NCI-H510A (cell line): Measurements from ENCODE around the gene SRPRA.
"Not testable (repeated sequence)": the region's sequence is repeated elsewhere in the genome, so short reads cannot be mapped to it uniquely, and the experiment has no call there.

Experiments
- DNase-seq: peaks from one replicate; lab custom pipeline; 2025; lab: John Stamatoyannopoulos, UW

Gene SRPRA

DNA sequence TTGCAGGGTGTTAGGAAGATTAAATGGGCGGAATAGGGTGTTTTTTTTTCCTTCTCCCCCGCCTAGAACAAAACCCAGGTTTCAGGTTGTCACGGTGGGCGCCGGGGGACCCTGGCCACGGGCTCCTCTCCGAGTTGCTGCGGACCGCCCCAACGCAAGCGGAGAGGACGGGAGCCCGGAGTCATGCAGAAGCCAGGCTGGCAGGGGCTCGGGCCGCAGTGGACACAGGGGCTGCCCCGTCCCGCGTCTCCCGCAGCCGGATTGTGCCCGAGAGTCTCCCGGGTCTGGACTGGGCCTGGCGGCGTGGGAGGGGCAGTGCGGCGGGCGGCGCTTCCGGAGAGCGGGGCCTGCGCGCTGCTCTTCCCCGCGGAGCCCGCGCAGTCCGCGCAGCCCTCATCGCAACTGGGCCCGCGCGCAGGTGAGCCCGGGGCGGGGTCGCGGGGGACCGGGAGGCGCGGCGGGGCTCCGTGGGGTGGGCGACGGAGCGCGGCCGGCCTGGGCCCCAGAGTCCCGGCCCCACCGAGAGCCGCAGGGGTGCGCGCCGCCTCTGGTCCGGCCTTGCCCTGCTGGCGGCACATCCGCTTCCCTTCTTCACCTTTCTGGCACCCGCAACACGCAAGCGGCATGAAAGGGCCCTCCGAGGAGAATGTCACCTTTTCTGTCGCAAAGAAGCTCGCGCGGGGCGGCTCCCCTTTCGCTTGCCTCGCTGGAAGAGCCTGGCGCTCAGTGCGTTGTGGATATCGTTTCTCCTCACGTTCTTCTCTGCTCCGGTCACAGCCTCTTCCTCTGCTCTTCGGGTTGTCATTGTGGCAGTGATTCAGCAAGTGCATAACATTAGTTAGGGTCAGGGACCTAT, 14.3 kb upstream of the SRPRA start, which contains the start of gene TIRAP:
Gene TIRAP, plus strand, starts transcription at position 358 of the 856 bp plus-strand sequence. CDS start 7,802 bp downstream, outside the sequence.
- peak; percentile 36 for DNase-seq

- DNase-seq: peak; percentile 20
Measured at GRCh38 chr11:126282361-126282735, 13.7 kb upstream of the SRPRA start.

GRCh38 chr11:126281666-126282175, 13.0 kb upstream of the SRPRA start:
- no peak for DNase-seq

DNA sequence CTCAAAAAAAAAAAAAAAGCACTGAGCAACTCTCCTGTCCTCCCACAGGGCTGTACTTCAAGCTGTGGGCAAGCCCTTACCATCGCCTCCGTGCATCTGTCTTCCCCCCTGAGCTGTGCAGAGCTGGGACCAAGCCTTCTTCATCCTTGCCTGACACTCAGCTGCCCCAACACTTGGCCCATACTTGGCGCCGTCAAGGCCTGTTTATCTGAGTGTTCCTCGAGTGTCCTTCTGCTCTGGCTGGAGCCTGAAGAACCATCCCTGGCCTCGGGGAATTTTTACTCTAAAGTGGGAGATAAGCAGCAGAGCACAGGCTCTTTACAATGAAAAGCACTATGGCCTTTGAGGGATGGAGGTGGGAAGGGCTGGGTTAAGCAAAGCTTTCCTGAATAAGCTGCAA, 12.6 kb upstream of the SRPRA start:
- DNase-seq: no peak

GRCh38 chr11:126280595-126280994, 11.9 kb upstream of the SRPRA start:
- DNase-seq: no peak

DNA sequence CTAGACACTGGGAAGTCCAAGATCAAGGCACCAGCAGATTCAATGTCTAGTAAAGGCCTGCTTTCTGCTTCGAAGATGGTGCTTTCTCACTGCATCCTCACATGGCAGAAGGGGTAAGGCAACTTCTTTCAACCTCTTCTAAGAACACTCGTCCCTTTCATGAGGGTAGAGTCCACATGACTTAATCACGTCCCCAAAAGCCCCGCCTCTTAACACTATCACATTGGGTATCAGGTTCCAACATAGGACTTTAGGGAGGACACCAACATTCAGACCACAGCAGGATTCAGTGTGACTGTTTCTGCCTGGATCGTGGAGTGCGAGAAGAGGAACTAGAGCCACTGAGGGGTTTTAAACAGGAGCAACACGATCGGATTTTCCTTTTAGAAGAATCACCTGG, 10.5 kb upstream of the SRPRA start:
- DNase-seq: no peak

DNA sequence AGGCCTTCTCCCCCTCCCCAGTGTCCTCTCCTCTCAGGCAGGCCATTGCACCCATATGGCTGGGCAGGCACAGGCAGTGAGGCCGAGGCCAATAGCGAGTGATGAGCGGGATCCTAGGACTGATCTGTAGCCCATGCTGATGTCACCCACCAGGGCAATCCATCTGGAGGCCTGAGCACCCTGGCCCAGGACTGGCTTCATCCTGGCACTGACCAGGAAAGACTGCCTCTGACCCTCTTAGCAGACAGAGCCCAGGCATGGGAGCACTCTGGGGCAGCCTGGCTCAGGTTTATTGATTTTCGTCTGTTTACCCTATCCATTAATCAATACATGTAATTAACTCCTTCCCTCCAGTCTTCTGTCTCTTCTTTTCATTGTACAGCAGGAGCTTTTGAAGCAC, 9.1 kb upstream of the SRPRA start:
- no peak for DNase-seq

- no peak for DNase-seq
Measured at GRCh38 chr11:126277322-126277721, 8.6 kb upstream of the SRPRA start.

DNA sequence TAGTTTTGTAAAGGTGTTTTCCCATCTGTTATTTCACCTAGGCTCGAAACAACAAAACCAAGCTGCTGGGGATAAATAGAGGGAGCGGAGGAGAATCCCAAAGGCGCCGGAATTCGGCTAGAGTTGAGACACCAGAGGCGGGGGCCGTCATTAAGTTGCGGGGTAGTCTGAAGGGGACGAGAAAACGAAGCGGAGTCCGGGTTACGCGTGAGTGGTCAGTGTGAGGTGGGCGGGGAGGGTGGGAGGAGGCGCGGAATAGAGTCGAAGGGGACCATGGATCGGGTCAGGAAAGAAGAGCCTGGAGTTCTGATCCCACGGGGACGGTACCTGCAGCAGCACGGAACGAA, 361 bp downstream of the SRPRA start:
- DNase-seq: no peak

- no peak for DNase-seq
Measured at GRCh38 chr11:126267650-126268049, 1.0 kb downstream of the SRPRA start.

DNA sequence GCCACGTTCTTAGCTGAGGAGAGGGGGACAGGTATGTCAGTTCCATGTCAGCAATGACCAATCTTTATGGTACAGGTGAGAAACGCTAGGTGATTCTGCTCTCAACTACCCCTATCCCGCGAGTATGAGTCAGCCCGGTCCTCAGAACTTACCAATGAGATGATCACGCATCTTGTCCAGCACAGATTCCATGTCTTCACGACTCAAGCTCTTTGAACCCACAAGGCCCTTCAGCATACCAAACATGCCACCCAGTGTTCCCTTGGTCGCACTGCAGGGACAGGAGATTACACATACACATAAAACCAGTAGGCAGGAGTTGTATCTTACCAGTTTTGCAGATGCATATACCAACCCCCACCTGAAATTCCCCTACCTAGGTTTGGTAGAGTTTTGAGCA, 2.9 kb downstream of the SRPRA start:
- no peak for DNase-seq

DNA sequence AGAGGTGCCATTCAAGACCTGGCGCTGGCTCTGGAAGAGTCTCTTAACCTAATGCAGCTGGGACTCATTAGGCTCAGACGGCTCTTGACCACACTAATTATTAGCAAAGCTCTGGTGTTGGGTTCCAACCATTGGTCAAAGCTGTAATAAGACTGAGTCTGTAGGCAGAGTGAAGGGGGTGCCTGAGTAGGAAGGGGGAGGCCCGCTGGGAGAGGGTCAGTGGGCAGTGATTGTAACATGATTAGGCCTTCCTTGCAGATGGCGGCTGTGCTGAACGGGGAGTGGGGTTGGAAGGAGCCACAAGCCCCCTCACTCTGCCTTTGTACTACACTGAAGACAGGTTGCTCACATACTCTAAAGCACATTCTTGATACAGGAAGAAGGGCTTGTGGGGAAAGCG, 5.2 kb downstream of the SRPRA start:
- DNase-seq: no peak

DNA sequence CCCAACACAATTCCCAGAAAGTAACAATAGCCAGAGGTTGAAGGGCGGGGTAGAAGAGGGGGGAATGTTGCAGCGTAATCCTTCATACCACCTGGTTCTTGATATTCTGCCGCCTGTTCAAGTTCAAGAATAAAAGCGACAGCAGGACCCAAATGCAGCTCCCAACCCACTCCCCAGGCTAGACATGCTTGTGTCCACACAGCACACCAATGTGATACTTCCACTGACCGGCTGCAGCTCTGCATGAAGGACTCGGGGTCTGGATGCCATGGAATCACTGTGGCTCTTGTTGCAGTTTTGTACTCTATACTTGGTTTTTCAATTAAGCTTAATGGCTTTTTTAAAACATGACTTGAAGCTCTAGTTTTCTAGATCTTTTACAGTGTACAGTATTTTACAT, 6.5 kb downstream of the SRPRA start:
- no peak for DNase-seq

GRCh38 chr11:126257764-126258163, 10.9 kb downstream of the SRPRA start:
- no peak for DNase-seq

GRCh38 chr11:126257144-126257543, 11.6 kb downstream of the SRPRA start:
- DNase-seq: no peak

DNA sequence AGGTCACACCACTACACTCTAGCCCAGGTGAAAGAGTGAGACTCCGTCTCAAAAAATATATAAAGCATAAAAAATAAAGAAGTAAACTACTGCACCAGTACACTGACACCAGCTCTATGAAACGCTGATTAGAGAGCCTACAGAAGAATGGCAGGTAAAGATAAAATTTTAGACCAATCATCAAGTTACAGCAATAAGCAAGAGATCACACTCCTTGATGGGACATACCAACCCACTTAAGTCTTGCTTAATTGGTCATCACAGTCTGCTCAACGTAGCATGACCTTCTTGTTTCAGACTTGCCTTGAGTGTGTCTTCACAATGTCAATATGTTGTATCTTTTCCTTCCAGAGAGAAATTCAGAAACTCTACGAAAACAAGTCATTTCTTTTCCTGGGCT, 12.5 kb downstream of the SRPRA start:
- no peak for DNase-seq

- DNase-seq: not testable (repeated sequence)
Measured at GRCh38 chr11:126255507-126255906, 13.2 kb downstream of the SRPRA start.

DNA sequence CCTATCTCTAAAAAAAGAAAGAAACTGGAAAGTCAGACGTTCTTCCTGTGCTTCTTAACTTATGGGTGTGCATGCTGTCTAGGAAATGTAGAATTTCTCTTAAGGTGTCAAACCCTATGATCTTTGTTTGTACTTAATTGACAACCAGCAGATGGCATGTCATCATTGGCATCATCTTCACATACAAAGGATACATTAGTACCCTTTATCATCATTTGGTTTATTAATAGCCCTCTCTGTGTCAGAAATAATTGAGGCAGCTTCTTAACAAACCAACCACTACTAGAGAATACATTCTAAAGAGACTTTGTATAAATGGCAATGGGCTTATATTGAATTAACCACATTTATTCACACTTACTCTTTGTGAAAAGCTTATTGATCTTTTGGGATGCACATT, 13.9 kb downstream of the SRPRA start:
- DNase-seq: no peak

DNA sequence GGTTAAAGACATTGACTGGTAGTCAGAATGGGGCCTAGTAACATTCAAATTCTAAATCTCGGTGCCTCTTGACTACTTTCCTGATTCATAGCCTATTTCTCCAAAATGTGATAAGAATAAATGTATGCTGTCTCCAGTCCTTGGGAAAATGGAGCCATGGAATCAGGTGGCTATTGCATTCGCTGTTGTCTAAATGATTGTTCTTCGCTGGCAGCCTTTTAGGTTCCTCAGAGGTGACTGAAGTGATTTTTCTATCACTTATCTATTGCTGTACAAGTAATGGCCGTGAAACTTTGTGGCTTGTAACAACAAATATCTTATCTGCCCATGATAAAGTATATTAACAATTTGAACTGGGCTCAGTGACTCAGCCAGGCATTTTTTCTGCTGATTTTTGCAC, 15.4 kb downstream of the SRPRA start:
- no peak for DNase-seq

DNA sequence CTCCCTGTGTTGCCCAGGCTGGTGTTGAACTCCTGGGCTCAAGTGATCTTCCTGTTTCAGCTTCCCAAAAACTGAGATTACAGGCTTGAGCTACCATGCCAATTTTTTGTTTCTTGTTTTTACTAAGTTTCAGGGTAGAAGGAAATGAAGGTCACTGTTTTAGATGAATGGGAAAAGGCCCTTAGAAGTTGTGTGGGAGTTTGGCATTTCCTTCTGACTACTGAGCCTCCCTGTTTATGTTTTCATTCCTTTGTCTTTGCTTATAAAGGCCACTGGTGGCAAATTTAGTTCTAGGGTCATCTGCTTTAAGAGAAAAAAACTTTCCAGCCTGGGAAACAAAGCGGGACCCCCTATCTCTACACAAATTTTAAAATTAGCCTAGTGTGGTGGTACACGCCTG, 22.1 kb downstream of the SRPRA start:
- no peak for DNase-seq

DNA sequence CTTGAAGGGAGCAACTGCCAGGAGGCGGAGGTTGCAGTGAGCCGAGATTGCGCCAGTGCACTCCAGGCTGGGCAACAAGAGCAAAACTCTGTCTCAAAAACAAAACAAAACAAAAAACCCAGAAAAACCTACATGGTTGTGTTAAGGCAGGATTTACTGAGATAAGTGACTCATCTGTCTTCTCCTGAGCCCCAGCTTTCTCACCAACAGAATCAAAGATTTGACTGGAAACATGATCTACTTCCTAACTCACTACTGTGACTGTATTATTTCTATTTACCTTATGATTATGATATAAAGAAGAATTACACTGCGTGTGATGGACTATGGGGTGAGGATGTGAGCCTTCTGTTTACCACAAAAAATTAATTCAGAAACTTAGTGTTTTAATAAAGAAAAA, 35.3 kb downstream of the SRPRA start:
- DNase-seq: no peak

DNA sequence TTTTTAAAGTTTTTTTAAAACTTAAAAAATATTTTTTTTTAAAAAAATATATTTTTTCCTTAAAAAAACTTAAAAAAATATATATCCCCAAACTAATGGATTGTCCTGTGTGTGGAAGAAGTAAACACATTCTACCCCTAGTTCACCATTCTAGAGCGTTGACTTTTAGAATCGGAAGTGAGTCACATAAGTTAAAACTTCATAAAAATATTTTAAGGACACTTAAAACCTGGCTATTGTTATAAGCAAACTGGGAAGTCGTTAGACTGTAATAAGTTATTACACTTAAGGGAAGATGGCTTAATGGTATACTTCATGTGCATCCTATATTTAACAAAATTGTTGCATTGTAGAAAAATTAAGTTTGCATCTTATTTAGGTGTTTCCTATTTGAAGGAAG, 36.0 kb downstream of the SRPRA start:
- DNase-seq: no peak

GRCh38 chr11:126231725-126232459, 36.8 kb downstream of the SRPRA start:
- no peak for DNase-seq
